HCT116 (cell line): ENCODE data around the gene RBPJ. TPM values are rescaled to one million over a fixed set of nuclear protein-coding genes. Genes with fewer than 3 reads are reported as not detected.

ENCODE experiments used
- ATAC-seq: fragments of 200-7000 bp; cut with Tn5 transposase; 2 replicates; pipeline ENCODE4 v1.9.1; 2020; ENCODE audit warnings: mild to moderate bottlenecking, moderate library complexity
- BruUV-seq: library from RNA; stranded (reverse); fragments of 400-500 nt; replicated peaks from 2 replicates; lab custom pipeline; 2021; lab: Mats Ljungman, UMichigan
- CTCF ChIA-PET: fragments of 300-600 bp; sonication (Branson Sonifier 250); formaldehyde crosslinking; loops from one replicate; lab custom pipeline; 2021; ENCODE audit warnings: antibody characterized with exemption; lab: Charles Lee
- POLR2A ChIA-PET: fragments of 300-600, 350-600 bp; sonication (Branson Sonifier 250); formaldehyde crosslinking; loops from one replicate; lab custom pipeline; 2021; ENCODE audit warnings: antibody characterized with exemption; lab: Charles Lee
- RAD21 ChIA-PET, 2 experiments: fragments of 300-600 bp; sonication (Branson Sonifier 250); formaldehyde crosslinking; loops; one replicate each; lab custom pipeline; 2023; ENCODE audit warnings: low total read pairs in 2 of 2; ENCODE audit not compliant: uncharacterized antibody in 2 of 2, unreplicated experiment in 2 of 2, low non-redundant PET in 1 of 2; lab: Charles Lee
- DNase-seq: peaks from one replicate; pipeline ENCODE4 v3.0.0-alpha.2; 2010; ENCODE audit warnings: low read depth, low spot score
- H2AFZ ChIP-seq: fragments of 200-600 bp; shearing (Covaris generic), sonication (generic); 2 replicates; pipeline ENCODE4 v1.6.1; 2017; ENCODE audit warnings: low read depth, mixed run types, mixed read lengths, antibody characterized with exemption, low read length; ENCODE audit not compliant: poor library complexity, severe bottlenecking
- H3K27ac ChIP-seq: 2 replicates; pipeline ENCODE4 v1.5.1; 2012; ENCODE audit warnings: low read depth, low read length
- H3K27me3 ChIP-seq: fragments of 200-600 bp; sonication (generic); 2 replicates; pipeline ENCODE4 v1.6.1; 2016; ENCODE audit warnings: mixed run types, low read length, mixed read lengths; ENCODE audit not compliant: insufficient read depth
- H3K36me3 ChIP-seq, 2 experiments: fragments of 200-500 bp in 1 of 2; fragments of 200-600 bp in 1 of 2; sonication (Bioruptor generic) in 1 of 2; sonication (generic) in 1 of 2; 2 replicates each; pipeline versions ENCODE4 v1.5.1 to v1.6.1; 2014 to 2016; ENCODE audit warnings: low read length in 2 of 2, inconsistent platforms in 1 of 2, mixed read lengths in 1 of 2, mixed run types in 1 of 2; ENCODE audit not compliant: insufficient read depth in 2 of 2, control insufficient read depth in 1 of 2
- H3K4me1 ChIP-seq, 2 experiments: fragments of 200-600 bp in 1 of 2; sonication (generic) in 1 of 2; 2 replicates each; pipeline versions ENCODE4 v1.5.1 to v1.6.1; 2012 to 2017; ENCODE audit warnings: low read length in 2 of 2, inconsistent platforms in 1 of 2, mild to moderate bottlenecking in 1 of 2, mixed read lengths in 1 of 2, mixed run types in 1 of 2, moderate library complexity in 1 of 2; ENCODE audit not compliant: insufficient read depth in 2 of 2, control insufficient read depth in 1 of 2
- H3K4me2 ChIP-seq: fragments of 200-600 bp; sonication (generic); 2 replicates; pipeline ENCODE4 v1.6.1; 2017; ENCODE audit warnings: mixed run types, low read length, mixed read lengths
- H3K4me3 ChIP-seq, 2 experiments: fragments of 200-600 bp in 1 of 2; sonication (generic) in 1 of 2; replicated peaks in 1 of 2; 2 replicates each; pipeline ENCODE4 v1.5.1; 2011 to 2016; ENCODE audit warnings: low read length in 2 of 2, control low read depth in 1 of 2, low read depth in 1 of 2, mild to moderate bottlenecking in 1 of 2, mixed read lengths in 1 of 2, mixed run types in 1 of 2
- H3K79me2 ChIP-seq: fragments of 200-600 bp; sonication (generic); 2 replicates; pipeline ENCODE4 v1.6.1; 2017; ENCODE audit warnings: mild to moderate bottlenecking, mixed run types, low read length, moderate library complexity, mixed read lengths; ENCODE audit not compliant: insufficient read depth
- H3K9ac ChIP-seq: fragments of 200-600 bp; sonication (generic); 2 replicates; pipeline ENCODE4 v1.6.1; 2016; ENCODE audit warnings: low read length, mixed read lengths
- H3K9me2 ChIP-seq: fragments of 200-600 bp; sonication (generic), shearing (Covaris generic); 2 replicates; pipeline ENCODE4 v1.6.1; 2017; ENCODE audit warnings: mixed run types, mild to moderate bottlenecking, moderate library complexity; ENCODE audit not compliant: insufficient read depth
- H3K9me3 ChIP-seq, 2 experiments: fragments of 200-500 bp in 1 of 2; fragments of 200-600 bp in 1 of 2; sonication (Bioruptor generic) in 1 of 2; sonication (generic) in 1 of 2; 2 replicates each; pipeline ENCODE4 v1.6.1; 2014 to 2017; ENCODE audit warnings: low read length in 2 of 2, mixed read lengths in 2 of 2, inconsistent platforms in 1 of 2, low read depth in 1 of 2, mild to moderate bottlenecking in 1 of 2, mixed run types in 1 of 2, moderate library complexity in 1 of 2; ENCODE audit not compliant: control insufficient read depth in 1 of 2, insufficient read depth in 1 of 2
- H4K20me1 ChIP-seq: fragments of 200-600 bp; sonication (generic), shearing (Covaris generic); 2 replicates; pipeline ENCODE4 v1.6.1; 2017; ENCODE audit warnings: mixed run types, mild to moderate bottlenecking, moderate library complexity; ENCODE audit not compliant: insufficient read depth
- ATF3 ChIP-seq: IDR thresholded peaks from 2 replicates; pipeline ENCODE4 v1.6.1; 2012
- CTCF ChIP-seq, 3 experiments: fragments of 200-600 bp in 1 of 3; sonication (generic) in 1 of 3; IDR thresholded peaks in 2 of 3; conservative IDR thresholded peaks in 1 of 3; 2 replicates each; pipeline ENCODE4 v1.5.1; 2012 to 2017; ENCODE audit warnings: low read depth in 2 of 3, low read length in 2 of 3, antibody characterized with exemption in 1 of 3, borderline replicate concordance in 1 of 3, control low read depth in 1 of 3, mild to moderate bottlenecking in 1 of 3, mixed read lengths in 1 of 3, mixed run types in 1 of 3, moderate library complexity in 1 of 3; ENCODE audit not compliant: insufficient read depth in 1 of 3
- EGR1 ChIP-seq: IDR thresholded peaks from 2 replicates; pipeline ENCODE4 v1.6.1; 2012; ENCODE audit warnings: low read depth
- EZH2 ChIP-seq: fragments of 200-600 bp; sonication (generic); IDR thresholded peaks from 2 replicates; pipeline ENCODE4 v1.6.1; 2017; ENCODE audit warnings: antibody characterized with exemption, mixed run types
- EZH2phosphoT487 ChIP-seq: fragments of 200-600 bp; IDR thresholded peaks from 2 replicates; pipeline ENCODE4 v1.6.1; 2018; ENCODE audit warnings: antibody characterized with exemption, borderline replicate concordance
- FOSL1 ChIP-seq: IDR thresholded peaks from 2 replicates; pipeline ENCODE4 v1.6.1; 2012; ENCODE audit warnings: low read depth
- JUND ChIP-seq: IDR thresholded peaks from 2 replicates; pipeline ENCODE4 v1.6.1; 2012
- POLR2A ChIP-seq: IDR thresholded peaks from 2 replicates; pipeline ENCODE4 v1.7.0; 2011; ENCODE audit warnings: borderline replicate concordance; ENCODE audit not compliant: insufficient read depth, insufficient read length; ENCODE audit errors: extremely low read depth
- POLR2AphosphoS5 ChIP-seq: IDR thresholded peaks from 2 replicates; pipeline ENCODE4 v1.6.1; 2011; ENCODE audit warnings: mild to moderate bottlenecking, low read depth, low read length, moderate library complexity
- RAD21 ChIP-seq: IDR thresholded peaks from 2 replicates; pipeline ENCODE4 v1.6.1; 2012; ENCODE audit warnings: low read depth, mild to moderate bottlenecking
- REST ChIP-seq: IDR thresholded peaks from 2 replicates; pipeline ENCODE4 v1.6.1; 2012; ENCODE audit warnings: low read depth
- SIN3A ChIP-seq: IDR thresholded peaks from 2 replicates; pipeline ENCODE4 v1.6.1; 2012; ENCODE audit warnings: low read depth
- SRF ChIP-seq: IDR thresholded peaks from 2 replicates; pipeline ENCODE4 v1.6.1; 2012; ENCODE audit warnings: low read depth
- TCF7L2 ChIP-seq: IDR thresholded peaks from 2 replicates; pipeline ENCODE4 v1.7.0; 2011; ENCODE audit warnings: borderline replicate concordance, inconsistent platforms; ENCODE audit not compliant: insufficient read depth, insufficient read length; ENCODE audit errors: extremely low read depth
- YY1 ChIP-seq: IDR thresholded peaks from 2 replicates; pipeline ENCODE4 v1.6.1; 2011; ENCODE audit warnings: low read length, low read depth, moderate library complexity, mild to moderate bottlenecking; ENCODE audit not compliant: insufficient replicate concordance; ENCODE audit errors: extremely low read depth
- ZBTB33 ChIP-seq: IDR thresholded peaks from 2 replicates; pipeline ENCODE4 v1.6.1; 2011; ENCODE audit warnings: mild to moderate bottlenecking, low read length, moderate library complexity; ENCODE audit not compliant: insufficient replicate concordance; ENCODE audit errors: extremely low read depth
- ZFX ChIP-seq: fragments of 450-650 bp; IDR thresholded peaks from 2 replicates; pipeline ENCODE4 v1.6.1; 2017
- ZNF274 ChIP-seq: fragments of 200-500 bp; sonication (Bioruptor generic); IDR thresholded peaks from 2 replicates; pipeline ENCODE4 v1.6.1; 2014; ENCODE audit warnings: mild to moderate bottlenecking, low read depth, low read length, inconsistent platforms
- intact Hi-C: fragments of 100-400 bp; cut with micrococcal nuclease; formaldehyde crosslinking; loops from 2 replicates; pipeline ENCODE4 v1.10.0; 2022
- total RNA-seq: library from RNA; stranded (reverse); gene quantifications from one replicate; pipeline ENCODE4 v1.2.1, GENCODE V29; 2021; ENCODE audit not compliant: unreplicated experiment

Gene RBPJ
- total RNA-seq, 1 experiment from 2014 or later = 72.7 TPM

- H3K79me2 ChIP-seq = no peaks in the 10 kb centered on the region
Measured at GRCh38 chr4:26281881-26282280, 38.9 kb upstream of the RBPJ start.

More at GRCh38 chr4:26281881-26282280, 38.9 kb upstream of the RBPJ start:
- Histone ChIP-seq H3K27ac (no peak overlapping the region), H3K4me3 (no peak overlapping the region), H2AFZ (no peak overlapping the region), H4K20me1 (no peaks in the 10 kb centered on the region), H3K4me1 (no peaks in the 10 kb centered on the region; a peak in 1 of 4 replicates), H3K4me2 (no peak overlapping the region), H3K36me3 (no peaks in the 10 kb centered on the region), H3K27me3 (no peaks in the 10 kb centered on the region), H3K9me3 (no peaks in the 10 kb centered on the region), H3K9ac (no peak overlapping the region), H3K9me2 (no peaks in the 10 kb centered on the region)
- ChIA-PET CTCF (no interaction called here), POLR2A (no interaction called here), RAD21 (no interaction called here)
- DNase-seq = no peak
- BruUV-seq = no TSS peak
- intact Hi-C loops = no loop called here
- ATAC-seq = no peak
- TF ChIP-seq REST (no peak), YY1 (no peak), ZBTB33 (no peak), ZFX (no peak), EGR1 (no peak), TCF7L2 (no peak), SIN3A (no peak), CTCF (IDR thresholded peaks at IDR 0.05 in 2 of 3, conservative IDR thresholded peaks at IDR 0.05 in 1 of 3; ENCODE audit: borderline replicate concordance in 1 of 3, insufficient read depth in 1 of 3, low read depth in 2 of 3, low read length in 2 of 3) (no peak), SRF (no peak), EZH2phosphoT487 (no peak), FOSL1 (no peak), ATF3 (no peak), EZH2 (no peak), POLR2A (no peak), POLR2AphosphoS5 (no peak), ZNF274 (no peak), JUND (no peak), RAD21 (no peak)
